Duodenal mucosa (tissue), 2 donors: ENCODE measurements around the gene SRP54.

ENCODE experiments used
- H3K27ac ChIP-seq: one replicate; pipeline ENCODE4 v1.7.0; 2013; ENCODE audit warnings: low read depth, low read length
- H3K27me3 ChIP-seq, 2 donors: one replicate each; pipeline ENCODE4 v1.7.0; 2013; ENCODE audit warnings: low read length in 2 of 2, control low read depth in 1 of 2; ENCODE audit not compliant: insufficient read depth in 2 of 2, control insufficient read depth in 1 of 2
- H3K36me3 ChIP-seq, 2 donors: one replicate each; pipeline ENCODE4 v1.7.0; 2013; ENCODE audit warnings: low read length in 2 of 2, control low read depth in 1 of 2; ENCODE audit not compliant: insufficient read depth in 2 of 2, control insufficient read depth in 1 of 2
- H3K4me1 ChIP-seq, 2 donors: one replicate each; pipeline ENCODE4 v1.7.0; 2013; ENCODE audit warnings: low read length in 2 of 2, control low read depth in 1 of 2; ENCODE audit not compliant: insufficient read depth in 2 of 2, control insufficient read depth in 1 of 2
- H3K4me3 ChIP-seq, 2 donors: one replicate each; pipeline ENCODE4 v1.7.0; 2013; ENCODE audit warnings: low read length in 2 of 2, low read depth in 1 of 2
- H3K9ac ChIP-seq, 2 donors: one replicate each; pipeline ENCODE4 v1.7.0; 2013; ENCODE audit warnings: low read length in 2 of 2, low read depth in 1 of 2
- H3K9me3 ChIP-seq, 2 donors: one replicate each; pipeline ENCODE4 v1.7.0; 2013; ENCODE audit warnings: low read length in 2 of 2, control low read depth in 1 of 2; ENCODE audit not compliant: control insufficient read depth in 1 of 2

Gene SRP54

DNA sequence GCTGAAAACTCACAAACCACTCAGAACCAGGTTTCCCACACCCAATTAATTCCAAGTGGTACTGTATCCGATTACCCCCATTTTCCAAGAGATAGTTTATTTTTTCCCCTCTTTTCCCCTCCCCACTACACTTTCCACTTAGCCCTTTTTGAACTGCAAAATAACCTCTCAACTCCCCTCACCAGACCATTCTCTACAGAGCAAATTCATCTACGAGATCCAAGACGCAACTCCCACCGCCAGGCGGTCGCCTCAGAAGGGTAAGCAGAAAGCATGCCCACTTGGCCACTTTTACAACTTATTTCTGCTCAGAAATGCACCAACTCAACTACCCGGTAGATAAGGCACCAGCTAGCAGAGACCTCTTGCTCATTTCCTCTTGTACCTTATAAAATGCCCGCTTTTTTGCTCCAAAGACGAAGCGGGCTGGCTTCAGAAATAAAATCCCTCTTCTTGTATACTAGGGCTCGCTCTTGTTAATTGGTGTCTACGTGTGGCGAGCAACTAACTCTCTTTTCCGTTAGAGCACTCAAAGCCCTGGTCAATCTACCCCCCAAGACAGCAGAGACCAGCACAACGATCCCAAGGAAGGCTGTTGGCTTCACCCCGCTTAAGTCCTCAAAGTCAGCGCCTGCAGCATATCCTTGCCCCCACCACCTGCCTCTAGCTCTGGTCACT lies 910 bp upstream of the SRP54 start:
- Histone ChIP-seq H3K4me1 (peaks cover 16 to 30% of the 10 kb centered on the region in 2 donors), H3K9ac (peak overlapping the region; percentile 61 to 94)

DNA sequence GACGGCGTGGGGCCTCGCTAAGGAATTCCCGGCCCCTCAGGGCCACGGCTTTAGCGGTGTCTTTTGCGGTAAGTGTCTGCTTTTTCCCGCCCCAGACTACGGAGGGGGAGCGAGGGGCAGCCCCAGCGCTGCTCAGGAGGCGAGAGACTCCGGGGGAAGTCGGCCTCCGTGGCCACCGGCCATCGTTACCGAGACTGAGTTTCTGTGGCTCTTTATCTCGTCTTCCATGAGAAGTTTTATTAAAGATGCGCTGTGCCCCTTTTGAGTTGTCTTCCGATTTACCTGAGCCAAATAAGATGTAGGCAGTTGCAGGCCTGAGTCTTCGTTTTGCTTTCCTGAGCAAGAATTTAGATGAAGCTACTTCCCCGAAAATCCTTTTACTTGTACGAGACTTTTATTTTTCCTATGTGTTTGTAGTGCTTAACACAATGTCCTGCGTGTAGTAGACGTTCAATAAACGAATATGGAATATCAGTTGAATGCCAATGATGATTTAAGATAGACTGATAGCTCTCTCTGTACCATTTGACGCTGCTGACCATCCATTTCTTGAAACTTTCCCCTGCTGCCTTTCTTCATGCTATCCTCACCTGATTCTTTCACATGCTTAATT lies 462 bp downstream of the SRP54 start:
- H3K27ac ChIP-seq, result peak overlapping the region; percentile 97
- H3K9ac ChIP-seq, result peak overlapping the region; percentile 61 to 94
- H3K4me3 ChIP-seq, result peak overlapping the region; percentile 79 to 96
- no peaks in the 10 kb centered on the region for H3K9me3 ChIP-seq
- H3K36me3 ChIP-seq, result no peaks in the 10 kb centered on the region
- no peaks in the 10 kb centered on the region for H3K27me3 ChIP-seq
- H3K4me1 ChIP-seq, result peaks cover 16 to 30% of the 10 kb centered on the region in 2 donors

More for the DNA sequence above, 910 bp upstream of the SRP54 start:
- H3K9me3 ChIP-seq, result no peaks in the 10 kb centered on the region
- no peaks in the 10 kb centered on the region for H3K36me3 ChIP-seq
- peak overlapping the region; percentile 79 to 96 for H3K4me3 ChIP-seq
- H3K27me3 ChIP-seq, result no peaks in the 10 kb centered on the region
- peak overlapping the region; percentile 97 for H3K27ac ChIP-seq

DNA sequence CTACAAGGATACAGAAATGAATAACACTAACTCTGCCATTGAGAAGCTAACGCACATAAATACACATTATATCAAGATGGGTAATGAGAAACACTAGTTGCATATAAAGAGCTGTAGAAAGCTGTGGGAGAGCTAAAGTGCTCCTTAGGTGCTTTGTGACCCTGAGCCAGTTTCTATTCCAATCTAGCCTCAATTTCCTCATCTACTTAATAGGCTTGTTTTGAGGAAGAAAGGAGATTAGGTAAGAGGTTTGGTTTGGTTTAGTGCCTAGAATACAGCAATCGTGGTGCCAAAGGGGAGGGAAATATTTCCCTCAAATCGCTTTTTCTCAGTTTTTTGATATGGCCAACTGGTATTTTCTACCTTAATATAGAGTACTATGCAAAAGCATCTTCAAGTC lies 994 bp downstream of the SRP54 start:
- Histone ChIP-seq H3K4me1 (peaks cover 16 to 30% of the 10 kb centered on the region in 2 donors), H3K9ac (peak overlapping the region; percentile 61 to 94), H3K27me3 (no peaks in the 10 kb centered on the region), H3K4me3 (peak overlapping the region; percentile 79 to 96), H3K9me3 (no peaks in the 10 kb centered on the region), H3K27ac (no peak overlapping the region), H3K36me3 (no peaks in the 10 kb centered on the region)

DNA sequence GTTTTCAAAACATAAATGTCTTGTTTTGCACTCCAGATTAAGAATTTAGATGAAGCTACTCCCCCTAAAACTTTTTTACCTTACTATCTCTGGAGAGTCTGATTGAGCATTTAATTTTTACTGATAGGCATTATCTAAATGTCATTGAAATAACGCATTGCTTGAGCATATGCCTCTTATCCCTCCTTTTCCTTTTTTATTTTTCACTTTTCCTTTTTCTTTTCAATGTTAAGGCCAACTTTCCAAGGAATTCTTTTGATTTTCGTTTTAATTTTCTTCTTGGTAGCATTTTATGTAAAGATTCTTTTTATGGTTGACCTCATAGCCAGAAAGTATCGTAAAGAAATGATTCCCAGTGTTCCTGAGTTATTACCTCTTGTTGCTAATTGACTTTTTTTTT lies 2.9 kb downstream of the SRP54 start:
- H3K9me3 ChIP-seq, result no peaks in the 10 kb centered on the region
- H3K27ac ChIP-seq, result no peak overlapping the region
- H3K4me3 ChIP-seq, result no peak overlapping the region
- H3K9ac ChIP-seq, result no peak overlapping the region
- no peaks in the 10 kb centered on the region for H3K36me3 ChIP-seq
- H3K4me1 ChIP-seq, result peaks cover 16 to 24% of the 10 kb centered on the region in 2 donors
- H3K27me3 ChIP-seq, result no peaks in the 10 kb centered on the region

DNA sequence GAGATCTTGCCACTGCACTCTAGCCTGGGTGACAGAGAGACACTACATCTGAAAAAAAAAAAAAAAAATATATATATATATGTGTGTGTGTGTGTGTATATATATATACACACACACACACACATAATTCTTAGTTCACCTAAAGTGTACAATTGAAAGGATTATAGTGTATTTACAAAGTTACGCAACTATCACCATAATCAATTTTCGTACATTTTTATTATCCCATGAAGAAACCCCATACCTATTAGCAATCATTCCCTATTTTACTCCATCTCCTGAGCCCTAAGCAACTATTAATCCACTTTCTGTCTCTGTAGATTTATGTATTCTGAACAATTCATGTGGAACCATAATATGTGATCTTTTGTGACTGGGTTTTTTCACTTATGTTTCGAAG lies 4.4 kb downstream of the SRP54 start:
- no peak overlapping the region for H3K4me3 ChIP-seq
- peak overlapping the region in 1 of 2 donors; percentile 20 for H3K9ac ChIP-seq
- H3K36me3 ChIP-seq, result no peaks in the 10 kb centered on the region
- H3K9me3 ChIP-seq, result no peaks in the 10 kb centered on the region
- no peak overlapping the region for H3K27ac ChIP-seq
- H3K4me1 ChIP-seq, result peaks cover 16 to 20% of the 10 kb centered on the region in 2 donors
- no peaks in the 10 kb centered on the region for H3K27me3 ChIP-seq

DNA sequence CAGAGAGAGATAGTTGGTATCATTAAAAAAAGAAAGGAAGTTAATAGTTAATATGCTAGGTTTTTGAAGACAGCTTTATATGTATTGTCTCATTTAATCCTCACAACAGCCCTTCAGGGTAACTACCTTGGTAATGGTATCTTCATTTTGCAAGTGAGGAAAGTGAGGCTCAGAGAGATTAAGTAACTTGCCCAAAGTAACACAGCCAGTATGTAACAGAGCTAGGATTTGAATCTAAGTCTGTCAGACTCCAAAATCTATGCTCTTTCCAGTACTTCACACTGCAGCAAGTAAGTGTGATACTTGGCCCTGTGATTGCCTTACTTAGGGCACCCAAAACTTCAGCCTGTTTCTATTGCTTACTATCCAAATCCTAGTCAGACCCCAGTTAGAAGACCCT lies 7.0 kb downstream of the SRP54 start:
- H3K4me3 ChIP-seq, result no peak overlapping the region
- no peak overlapping the region for H3K27ac ChIP-seq
- H3K4me1 ChIP-seq, result peaks cover 6 to 7% of the 10 kb centered on the region in 2 donors
- H3K27me3 ChIP-seq, result no peaks in the 10 kb centered on the region
- no peaks in the 10 kb centered on the region for H3K9me3 ChIP-seq
- H3K36me3 ChIP-seq, result no peaks in the 10 kb centered on the region
- H3K9ac ChIP-seq, result no peak overlapping the region

DNA sequence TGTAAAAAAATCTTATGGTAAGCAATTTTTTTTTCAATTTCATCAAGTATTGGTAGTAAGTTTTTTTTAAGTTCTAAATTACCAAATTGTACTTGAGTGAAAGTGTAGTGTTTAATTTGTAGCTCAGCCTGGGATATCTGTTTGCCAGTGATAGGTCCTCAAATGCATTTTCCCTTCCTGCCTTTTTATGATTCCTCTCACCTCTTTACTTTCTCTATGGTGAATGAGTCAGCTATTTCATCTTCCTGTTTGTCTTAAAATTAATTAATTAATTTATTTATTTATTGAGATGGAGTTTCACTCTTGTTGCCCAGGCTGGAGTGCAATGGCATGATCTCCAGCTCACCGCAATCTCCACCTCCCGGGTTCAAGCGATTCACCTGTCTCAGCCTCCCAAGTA lies 10.6 kb downstream of the SRP54 start:
- Histone ChIP-seq H3K4me1 (no peaks in the 10 kb centered on the region), H3K27ac (no peak overlapping the region), H3K27me3 (no peaks in the 10 kb centered on the region), H3K9me3 (no peaks in the 10 kb centered on the region), H3K4me3 (no peak overlapping the region), H3K9ac (no peak overlapping the region), H3K36me3 (no peaks in the 10 kb centered on the region)

DNA sequence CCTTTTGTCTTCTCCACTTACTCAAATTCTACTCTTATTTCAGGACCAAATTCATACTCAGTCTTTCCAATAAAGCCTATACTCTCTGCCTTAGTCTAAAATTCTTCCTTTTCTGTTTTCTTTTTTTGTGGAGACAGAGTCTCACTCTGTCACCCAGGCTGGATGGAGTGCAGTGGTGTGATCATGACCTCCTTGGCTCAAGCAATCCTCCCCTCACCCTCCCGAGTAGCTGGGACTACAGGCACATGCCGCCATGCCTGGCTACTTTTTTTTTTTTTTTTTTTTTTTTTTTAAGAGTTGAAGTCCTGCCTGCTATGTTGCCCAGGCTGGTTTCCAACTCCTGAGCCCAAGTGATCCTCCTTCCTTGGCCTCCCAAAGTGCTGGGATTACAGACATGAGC lies 11.9 kb downstream of the SRP54 start:
- H3K4me1 ChIP-seq, result no peaks in the 10 kb centered on the region

DNA sequence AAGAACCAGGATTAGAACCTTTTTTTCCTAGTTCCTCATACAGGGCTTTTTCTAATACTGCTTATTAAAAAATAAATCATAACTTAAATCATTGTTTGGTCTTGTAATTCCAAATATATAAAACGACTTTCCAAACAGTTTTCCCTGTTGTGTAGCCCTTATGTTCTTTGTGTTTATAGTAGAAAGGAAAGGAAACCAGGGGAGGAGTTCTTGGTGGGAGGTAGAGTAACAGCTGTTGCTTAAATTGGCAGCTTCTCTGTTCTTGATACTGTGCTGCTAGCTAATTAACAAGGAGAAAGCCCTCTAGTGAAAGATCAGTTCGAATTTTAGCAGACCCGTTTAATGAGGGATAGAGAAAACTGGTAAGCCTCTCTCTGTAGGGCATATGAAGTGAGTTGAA lies 15.0 kb downstream of the SRP54 start:
- no peaks in the 10 kb centered on the region for H3K4me1 ChIP-seq

More for the DNA sequence above, 11.9 kb downstream of the SRP54 start:
- Histone ChIP-seq H3K9ac (no peak overlapping the region), H3K27ac (no peak overlapping the region), H3K36me3 (peaks cover 0 to 3% of the 10 kb centered on the region in 2 donors), H3K27me3 (no peaks in the 10 kb centered on the region), H3K9me3 (no peaks in the 10 kb centered on the region), H3K4me3 (no peak overlapping the region)

DNA sequence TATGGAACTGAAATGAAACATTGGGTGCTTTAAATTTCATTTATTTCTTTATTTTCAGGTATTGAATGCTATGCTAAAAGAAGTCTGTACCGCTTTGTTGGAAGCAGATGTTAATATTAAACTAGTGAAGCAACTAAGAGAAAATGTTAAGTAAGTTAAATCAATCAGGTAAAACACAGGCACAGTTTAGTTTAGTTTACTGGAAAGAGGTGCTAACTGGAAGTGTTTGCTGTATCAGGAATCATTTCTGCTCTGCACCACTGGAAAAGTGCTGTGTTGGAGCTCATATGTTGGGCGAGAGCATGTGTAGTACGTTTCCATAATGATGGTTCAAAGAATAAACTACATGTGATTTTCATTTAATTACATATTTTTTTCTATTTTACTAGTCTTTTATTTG lies 16.7 kb downstream of the SRP54 start:
- no peaks in the 10 kb centered on the region for H3K27me3 ChIP-seq
- no peaks in the 10 kb centered on the region for H3K9me3 ChIP-seq
- H3K4me1 ChIP-seq, result no peaks in the 10 kb centered on the region
- H3K9ac ChIP-seq, result no peak overlapping the region
- peaks cover 0 to 15% of the 10 kb centered on the region in 2 donors for H3K36me3 ChIP-seq
- no peak overlapping the region for H3K27ac ChIP-seq
- no peak overlapping the region for H3K4me3 ChIP-seq

More for the DNA sequence above, 15.0 kb downstream of the SRP54 start:
- no peak overlapping the region for H3K27ac ChIP-seq
- peaks cover 0 to 10% of the 10 kb centered on the region in 2 donors for H3K36me3 ChIP-seq
- H3K4me3 ChIP-seq, result no peak overlapping the region
- H3K9me3 ChIP-seq, result no peaks in the 10 kb centered on the region
- H3K27me3 ChIP-seq, result no peaks in the 10 kb centered on the region
- no peak overlapping the region for H3K9ac ChIP-seq
